OCI-M2 (cell line): Measurements from ENCODE around the gene TMEM158.

Experiments used
- DNase-seq: peaks from one replicate; lab custom pipeline; 2025; ENCODE audit not compliant: unreplicated experiment; lab: John Stamatoyannopoulos, UW

The TMEM158 gene

GRCh38 chr3:45178183-45179023, 47.7 kb downstream of the TMEM158 start:
- no peak for DNase-seq

GRCh38 chr3:45176912-45177311, 49.2 kb downstream of the TMEM158 start:
- DNase-seq: no peak
